LNCAP (cell line): ENCODE results near the gene TRAFD1.

Source experiments
- CTCF ChIP-seq: fragments of 450-650 bp; IDR thresholded peaks from 2 replicates; pipeline ENCODE4 v1.5.1; 2017; ENCODE audit warnings: mild to moderate bottlenecking

Gene TRAFD1

GRCh38 chr12:112199136-112199535 lies 73.8 kb downstream of the TRAFD1 start:
- no peak for TF ChIP-seq CTCF
